GM23248 (cell line): ENCODE results near the gene TBATA.

Experiments used
- EZH2 ChIP-seq: fragments of 200-600 bp; sonication (generic); IDR thresholded peaks from 2 replicates; pipeline ENCODE4 v1.6.1; 2018; ENCODE audit warnings: antibody characterized with exemption, mild to moderate bottlenecking; ENCODE audit not compliant: insufficient read depth, poor library complexity, severe bottlenecking
- EZH2phosphoT487 ChIP-seq: fragments of 200-600 bp; sonication (generic); IDR thresholded peaks from 2 replicates; pipeline ENCODE4 v1.6.1; 2018; ENCODE audit warnings: antibody characterized with exemption, moderate library complexity, mild to moderate bottlenecking, low read depth; ENCODE audit not compliant: insufficient read depth

DNA sequence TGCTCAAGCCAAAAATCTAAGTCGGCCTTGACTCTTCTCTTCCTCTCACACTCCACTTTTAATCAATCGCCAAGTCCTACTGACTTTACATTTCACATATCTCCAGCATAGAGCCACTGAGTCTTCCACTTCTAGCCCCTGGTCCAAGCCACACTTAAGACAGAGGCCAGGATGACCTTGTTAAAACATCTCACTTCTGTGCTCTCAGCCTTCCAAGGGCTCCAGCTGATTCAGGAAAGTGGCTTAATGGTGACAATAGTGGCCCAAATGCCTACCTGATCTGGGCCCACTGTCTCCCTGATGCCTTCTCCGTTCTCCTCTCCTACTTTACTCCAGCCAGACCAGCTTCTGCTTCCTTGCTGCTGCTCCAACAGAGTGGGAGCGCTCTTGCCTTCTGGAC lies 4.4 kb downstream of the TBATA start:
- TF ChIP-seq EZH2 = no peak
- no peak for TF ChIP-seq EZH2phosphoT487
